NCI-H2196 (cell line): ENCODE data around the gene CEP128.
A peak's percentile ranks its signal among the peaks of the same experiment; 100 is the strongest.

Experiments used
- DNase-seq: peaks from one replicate; lab custom pipeline; 2025; ENCODE audit not compliant: unreplicated experiment; lab: John Stamatoyannopoulos, UW

CEP128 gene

GRCh38 chr14:80624581-80624980, 317.0 kb downstream of the CEP128 start:
- DNase-seq: no peak

- DNase-seq: no peak
Observed at GRCh38 chr14:80621701-80622100, 319.8 kb downstream of the CEP128 start.

GRCh38 chr14:80620434-80620833, 321.1 kb downstream of the CEP128 start:
- DNase-seq: no peak

GRCh38 chr14:80618751-80619329, 322.7 kb downstream of the CEP128 start:
- DNase-seq: no peak

GRCh38 chr14:80615831-80616230, 325.7 kb downstream of the CEP128 start:
- no peak for DNase-seq

GRCh38 chr14:80609055-80609454, 332.5 kb downstream of the CEP128 start:
- DNase-seq: no peak

GRCh38 chr14:80608563-80608962, 333.0 kb downstream of the CEP128 start:
- no peak for DNase-seq

GRCh38 chr14:80607430-80608190, 333.9 kb downstream of the CEP128 start:
- no peak for DNase-seq

- DNase-seq: no peak
Observed at GRCh38 chr14:80606347-80606772, 335.2 kb downstream of the CEP128 start.

GRCh38 chr14:80605536-80605935, 336.0 kb downstream of the CEP128 start:
- DNase-seq: no peak

- DNase-seq: no peak
Observed at GRCh38 chr14:80602946-80603345, 338.6 kb downstream of the CEP128 start.

GRCh38 chr14:80587096-80587724, 354.3 kb downstream of the CEP128 start:
- DNase-seq: peak; percentile 5

- DNase-seq: no peak
Observed at GRCh38 chr14:80586131-80586530, 355.4 kb downstream of the CEP128 start.

GRCh38 chr14:80585506-80585835, 356.1 kb downstream of the CEP128 start:
- no peak for DNase-seq

- peak; percentile 18 for DNase-seq
Observed at GRCh38 chr14:80584744-80585505, 356.6 kb downstream of the CEP128 start.

GRCh38 chr14:80577599-80577998, 363.9 kb downstream of the CEP128 start:
- DNase-seq: no peak

GRCh38 chr14:80576401-80576800, 365.1 kb downstream of the CEP128 start:
- no peak for DNase-seq

- DNase-seq: no peak
Observed at GRCh38 chr14:80575763-80576162, 365.8 kb downstream of the CEP128 start.

GRCh38 chr14:80572666-80573065, 368.9 kb downstream of the CEP128 start:
- no peak for DNase-seq

GRCh38 chr14:80570930-80571298, 370.6 kb downstream of the CEP128 start:
- no peak for DNase-seq

- no peak for DNase-seq
Observed at GRCh38 chr14:80567905-80568536, 373.5 kb downstream of the CEP128 start.
